GM19328 (cell line): ENCODE data around the gene GABRA6.

ENCODE experiments used
- ATAC-seq: cut with Tn5 transposase; IDR thresholded peaks from one replicate; pipeline ENCODE4 v1.9.1; 2021; ENCODE audit warnings: mild to moderate bottlenecking, moderate library complexity; ENCODE audit not compliant: unreplicated experiment

GABRA6 gene

GRCh38 chr5:161751265-161751664 lies 65.7 kb downstream of the GABRA6 start:
- no peak for ATAC-seq
